NCI-H1048 (cell line): ENCODE results near the gene KMT2A.
A peak's percentile ranks its signal among the peaks of the same experiment; 100 is the strongest.
"Not testable (repeated sequence)": the region's sequence is repeated elsewhere in the genome, so short reads cannot be mapped to it uniquely, and the experiment has no call there.

Experiments used
- DNase-seq: peaks from one replicate; lab custom pipeline; 2025; lab: John Stamatoyannopoulos, UW

The KMT2A gene

GRCh38 chr11:118435290-118435892 is 901 bp upstream of the KMT2A start:
- peak; percentile 76 for DNase-seq

- no peak for DNase-seq
Measured at GRCh38 chr11:118436639-118437207, 431 bp downstream of the KMT2A start.

DNA sequence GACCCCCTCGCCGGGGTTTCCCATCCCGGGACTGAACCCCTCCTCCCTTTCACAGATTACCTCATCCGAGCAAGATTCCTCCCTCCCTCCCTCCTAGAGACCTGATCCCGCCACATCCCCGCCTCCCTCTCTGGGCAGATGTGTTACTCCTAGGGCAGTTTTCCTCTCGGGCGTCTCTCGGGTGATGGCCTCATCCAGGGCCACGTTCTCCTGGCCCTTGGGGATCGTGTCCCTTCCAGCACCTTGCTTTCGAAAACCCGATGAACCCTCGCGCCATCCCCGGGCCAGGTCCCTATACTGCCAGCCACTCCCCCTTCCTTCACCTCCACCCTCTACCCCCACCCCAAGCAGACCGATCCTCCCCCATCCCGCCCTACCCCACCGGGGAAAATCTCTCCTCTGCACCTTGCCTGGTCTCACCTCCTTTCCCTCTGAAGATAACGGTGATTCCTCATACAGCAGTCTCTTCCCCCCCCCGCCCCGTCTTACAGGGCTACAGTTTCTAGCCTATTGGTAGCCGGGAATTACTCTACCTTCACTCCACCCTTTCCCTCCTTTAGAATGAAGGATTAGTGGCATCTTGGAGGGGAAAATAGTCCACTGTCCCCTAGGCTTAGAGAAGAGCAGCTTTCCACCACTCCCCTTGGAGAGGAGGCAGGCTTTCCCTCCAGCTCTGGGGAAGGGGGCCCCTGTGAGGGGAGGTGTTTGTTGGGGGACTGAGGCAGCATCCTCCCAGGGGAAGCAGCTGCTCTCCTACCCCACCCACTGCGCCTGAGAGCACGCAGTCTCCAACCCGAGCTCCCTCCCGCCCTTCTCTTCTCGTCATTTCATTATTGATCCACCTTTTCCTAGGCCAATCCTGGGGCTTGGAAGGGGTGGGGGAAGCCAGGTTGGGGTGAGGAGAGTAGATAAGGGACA is 1.2 kb downstream of the KMT2A start:
- DNase-seq: no peak

GRCh38 chr11:118438314-118438931 is 2.1 kb downstream of the KMT2A start:
- DNase-seq: no peak

DNA sequence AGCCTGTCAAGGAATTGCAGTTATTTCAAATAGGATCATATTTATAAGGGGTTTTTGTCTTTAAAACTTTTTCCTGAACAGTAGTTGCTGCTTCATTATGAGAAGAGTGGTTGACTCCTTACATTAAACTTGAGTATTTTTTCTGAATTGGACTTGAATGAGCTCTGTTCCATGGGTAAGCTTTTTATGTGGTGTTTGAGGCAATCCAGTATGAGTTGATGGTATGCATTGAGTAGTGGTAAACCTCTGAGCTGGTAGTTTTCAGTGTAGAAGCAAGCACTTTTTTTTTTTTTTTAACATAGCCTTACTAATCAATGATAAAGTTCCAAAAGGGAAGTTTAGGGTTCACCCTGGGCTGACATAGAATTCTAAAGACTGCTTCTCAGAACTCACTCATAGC is 3.4 kb downstream of the KMT2A start:
- no peak for DNase-seq

DNA sequence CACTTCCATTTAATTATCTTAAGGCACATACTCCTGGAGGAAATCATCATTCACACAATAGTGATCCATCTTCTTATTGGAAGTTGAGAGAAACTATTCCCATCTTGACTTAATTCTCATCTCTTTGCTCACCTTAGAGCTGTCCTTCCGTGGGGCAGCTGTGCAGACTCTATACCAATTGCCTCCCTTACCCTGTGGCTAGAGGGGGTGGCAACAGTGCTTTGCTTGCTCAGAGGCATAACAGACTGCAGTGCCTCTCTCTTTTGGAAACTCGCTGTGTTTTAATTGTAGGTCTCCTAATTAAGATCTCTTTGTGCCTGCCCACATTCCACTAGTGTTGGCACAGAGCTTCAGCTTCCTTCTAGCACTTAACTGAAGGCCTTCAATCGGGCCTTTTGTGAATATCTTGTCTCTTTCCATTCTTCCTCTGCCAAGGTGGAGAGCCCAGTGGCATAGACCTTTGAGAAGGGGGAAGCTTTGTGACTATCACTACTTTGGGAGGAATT is 5.5 kb downstream of the KMT2A start:
- DNase-seq: no peak

DNA sequence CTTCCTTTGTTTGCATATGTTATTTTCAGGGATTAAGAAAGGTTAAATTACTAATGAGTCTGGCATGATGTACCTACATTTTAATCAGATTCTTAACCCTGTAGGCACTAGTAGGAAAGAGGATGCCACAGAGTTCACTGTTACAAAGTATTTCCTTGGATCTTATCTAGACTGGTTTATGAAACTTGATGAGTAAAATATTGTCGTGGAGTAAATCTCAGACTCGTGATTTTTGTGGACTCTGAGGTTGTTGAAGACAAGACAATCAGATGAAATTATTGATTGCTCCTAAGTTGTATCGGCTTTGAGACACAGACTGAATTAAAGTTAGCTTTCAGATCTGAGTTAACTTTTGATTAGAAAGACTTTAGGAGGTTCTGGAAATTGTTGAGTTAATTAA is 6.0 kb downstream of the KMT2A start:
- DNase-seq: no peak

- no peak for DNase-seq
Measured at GRCh38 chr11:118442908-118443589, 6.8 kb downstream of the KMT2A start.

DNA sequence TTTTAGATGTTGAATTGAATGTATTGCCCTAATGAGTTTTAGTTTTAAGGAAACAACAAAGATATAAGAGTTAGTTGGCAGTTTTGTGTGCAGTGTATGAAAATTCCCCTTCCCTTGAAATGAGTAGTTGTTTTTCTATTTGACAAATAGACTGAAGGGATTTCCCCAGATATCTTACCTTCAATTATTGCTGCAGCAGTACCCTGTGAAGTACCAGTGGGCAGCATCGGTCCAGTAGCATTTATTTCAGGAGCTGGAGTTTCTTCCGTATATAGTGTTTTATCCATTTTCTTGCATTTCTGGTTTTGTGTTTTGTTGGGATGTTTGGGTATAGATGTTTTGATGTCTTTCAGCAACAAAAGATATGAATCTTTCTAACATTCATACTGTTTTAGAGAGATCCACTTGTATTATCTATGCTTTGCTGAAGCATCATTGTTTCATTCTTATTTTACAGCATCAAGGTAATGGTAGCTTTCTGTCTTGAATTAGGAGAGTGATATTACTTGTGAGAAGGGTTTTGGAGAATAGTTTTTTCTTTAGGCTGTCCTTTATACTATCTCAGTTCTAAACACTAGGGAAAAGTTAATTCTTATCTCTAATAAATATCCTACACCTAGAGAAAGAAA is 7.4 kb downstream of the KMT2A start:
- DNase-seq: no peak

DNA sequence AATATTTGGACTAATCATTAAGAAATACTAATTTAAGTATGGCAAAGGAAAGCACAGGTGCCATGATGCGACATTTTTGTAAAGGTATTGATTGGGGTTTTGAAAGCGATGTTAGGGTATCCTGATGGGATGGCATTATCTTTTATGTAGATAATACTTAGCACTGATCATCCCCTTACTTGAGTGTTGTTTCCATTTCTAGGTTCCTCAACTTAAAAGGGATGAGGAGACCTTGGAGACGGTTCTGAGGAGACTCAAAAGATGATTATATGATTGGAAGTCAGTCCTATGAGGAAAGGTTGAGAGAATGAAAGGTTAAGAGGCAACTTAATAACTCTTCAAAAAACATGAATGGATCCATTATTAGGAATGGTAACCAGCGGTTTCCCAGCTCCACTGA is 11.1 kb downstream of the KMT2A start:
- DNase-seq: no peak

DNA sequence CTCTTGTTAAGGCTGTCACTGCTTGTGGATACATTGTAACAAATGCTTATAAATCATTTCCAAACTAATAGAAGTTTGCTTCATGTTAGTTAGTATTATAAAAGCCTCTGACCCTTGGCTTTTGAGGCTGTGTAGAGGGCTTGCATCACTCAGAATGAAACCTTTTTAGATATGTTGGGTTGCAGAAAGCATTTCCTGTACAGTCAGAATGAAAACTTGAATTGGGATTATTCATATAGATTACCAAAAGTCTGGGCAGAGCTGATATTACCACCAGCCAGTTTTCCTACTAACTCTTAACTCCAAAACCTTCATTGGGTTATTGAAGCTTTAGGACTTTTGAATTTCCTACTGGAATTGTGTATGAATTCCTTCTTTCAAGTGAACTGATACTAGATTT is 12.0 kb downstream of the KMT2A start:
- DNase-seq: no peak

- DNase-seq: no peak
Measured at GRCh38 chr11:118449316-118449918, 13.1 kb downstream of the KMT2A start.

DNA sequence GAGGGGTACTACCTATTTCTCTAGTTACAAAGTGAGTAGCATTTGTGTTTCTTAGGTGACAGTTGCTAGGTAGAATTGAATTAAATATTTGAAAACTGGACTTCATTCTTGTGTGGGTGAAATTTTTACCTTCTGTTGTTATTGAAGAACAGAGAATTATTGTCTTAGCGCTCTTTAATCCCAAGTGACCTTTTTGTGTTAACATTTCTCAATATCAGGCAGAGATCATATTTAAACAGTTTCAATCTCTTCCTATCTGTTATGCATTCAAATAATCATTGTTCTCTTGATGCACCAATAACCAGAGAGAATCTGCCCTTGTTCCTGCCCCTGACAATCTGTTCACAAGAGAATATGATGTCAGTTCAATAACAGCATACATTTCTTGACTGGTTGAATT is 14.2 kb downstream of the KMT2A start:
- DNase-seq: no peak

DNA sequence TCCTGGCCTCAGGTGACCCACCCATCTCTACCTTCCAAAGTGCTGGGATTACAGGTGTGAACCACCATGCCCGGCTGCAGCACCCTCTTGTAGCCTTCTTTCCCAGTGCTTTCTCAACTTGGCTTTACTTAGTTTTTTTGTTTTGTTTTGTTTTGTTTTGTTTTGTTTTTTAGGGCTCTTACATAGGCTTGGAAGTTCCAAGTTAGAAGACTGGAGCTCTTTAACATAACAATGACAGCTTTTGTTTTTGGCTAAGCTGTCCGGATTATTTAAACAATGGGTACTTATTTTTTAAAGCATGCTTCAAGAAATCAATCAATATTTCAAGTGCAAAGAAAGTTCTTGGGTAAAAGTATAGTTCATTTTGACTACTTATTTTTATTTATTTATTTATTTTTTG is 25.9 kb downstream of the KMT2A start:
- DNase-seq: no peak

GRCh38 chr11:118468968-118469367 is 32.7 kb downstream of the KMT2A start:
- not testable (repeated sequence) for DNase-seq

- DNase-seq: no peak
Measured at GRCh38 chr11:118471030-118471429, 34.7 kb downstream of the KMT2A start.

DNA sequence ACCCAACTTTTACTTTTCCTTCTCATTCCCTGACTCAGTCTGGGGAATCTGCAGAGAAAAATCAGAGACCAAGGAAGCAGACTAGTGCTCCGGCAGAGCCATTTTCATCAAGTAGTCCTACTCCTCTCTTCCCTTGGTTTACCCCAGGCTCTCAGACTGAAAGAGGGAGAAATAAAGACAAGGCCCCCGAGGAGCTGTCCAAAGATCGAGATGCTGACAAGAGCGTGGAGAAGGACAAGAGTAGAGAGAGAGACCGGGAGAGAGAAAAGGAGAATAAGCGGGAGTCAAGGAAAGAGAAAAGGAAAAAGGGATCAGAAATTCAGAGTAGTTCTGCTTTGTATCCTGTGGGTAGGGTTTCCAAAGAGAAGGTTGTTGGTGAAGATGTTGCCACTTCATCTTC is 37.2 kb downstream of the KMT2A start:
- no peak for DNase-seq

GRCh38 chr11:118476676-118477075 is 40.4 kb downstream of the KMT2A start:
- no peak for DNase-seq

GRCh38 chr11:118481238-118481637 is 44.9 kb downstream of the KMT2A start:
- not testable (repeated sequence) for DNase-seq

DNA sequence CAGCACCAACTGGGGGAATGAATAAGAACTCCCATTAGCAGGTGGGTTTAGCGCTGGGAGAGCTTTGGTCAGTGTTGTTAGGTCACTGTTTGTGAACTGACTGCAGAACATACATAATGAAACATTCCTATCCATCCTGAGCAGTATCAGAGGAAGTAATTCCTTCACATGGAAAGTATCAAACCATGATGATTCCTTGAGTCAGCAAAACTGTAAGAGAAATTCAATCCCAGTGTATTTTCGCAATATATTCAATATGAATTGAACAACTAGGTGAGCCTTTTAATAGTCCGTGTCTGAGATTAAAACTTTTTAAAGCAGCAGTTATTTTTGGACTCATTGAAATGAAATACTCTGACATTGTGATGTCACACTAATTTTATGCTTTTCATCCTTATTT is 48.1 kb downstream of the KMT2A start:
- no peak for DNase-seq

GRCh38 chr11:118485273-118485672 is 49.0 kb downstream of the KMT2A start:
- no peak for DNase-seq
